ENCODE measurements around the gene CAMTA1. TPM values are rescaled to one million over a fixed set of nuclear protein-coding genes. Genes with fewer than 3 reads are reported as not detected.
"Not testable (repeated sequence)": the region's sequence is repeated elsewhere in the genome, so short reads cannot be mapped to it uniquely, and the experiment has no call there.

The CAMTA1 gene
- total and polyA plus RNA-seq, 4 donors: 18.0 to 93.5 (median 35.8) TPM

- no peak for TF ChIP-seq NR2F2 (IDR thresholded peaks at IDR 0.05)
Measured at GRCh38 chr1:6827630-6828165, 42.4 kb downstream of the CAMTA1 start (continued).

- TF ChIP-seq, protein P1, sequence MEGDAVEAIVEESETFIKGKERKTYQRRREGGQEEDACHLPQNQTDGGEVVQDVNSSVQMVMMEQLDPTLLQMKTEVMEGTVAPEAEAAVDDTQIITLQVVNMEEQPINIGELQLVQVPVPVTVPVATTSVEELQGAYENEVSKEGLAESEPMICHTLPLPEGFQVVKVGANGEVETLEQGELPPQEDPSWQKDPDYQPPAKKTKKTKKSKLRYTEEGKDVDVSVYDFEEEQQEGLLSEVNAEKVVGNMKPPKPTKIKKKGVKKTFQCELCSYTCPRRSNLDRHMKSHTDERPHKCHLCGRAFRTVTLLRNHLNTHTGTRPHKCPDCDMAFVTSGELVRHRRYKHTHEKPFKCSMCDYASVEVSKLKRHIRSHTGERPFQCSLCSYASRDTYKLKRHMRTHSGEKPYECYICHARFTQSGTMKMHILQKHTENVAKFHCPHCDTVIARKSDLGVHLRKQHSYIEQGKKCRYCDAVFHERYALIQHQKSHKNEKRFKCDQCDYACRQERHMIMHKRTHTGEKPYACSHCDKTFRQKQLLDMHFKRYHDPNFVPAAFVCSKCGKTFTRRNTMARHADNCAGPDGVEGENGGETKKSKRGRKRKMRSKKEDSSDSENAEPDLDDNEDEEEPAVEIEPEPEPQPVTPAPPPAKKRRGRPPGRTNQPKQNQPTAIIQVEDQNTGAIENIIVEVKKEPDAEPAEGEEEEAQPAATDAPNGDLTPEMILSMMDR (IDR thresholded peaks at IDR 0.05; ENCODE audit: low read depth, low read length, missing input control): no peak
- no peak for TF ChIP-seq TAF1 (conservative IDR thresholded peaks at IDR 0.05)
- no peak for TF ChIP-seq REST (IDR thresholded peaks at IDR 0.05)
- no peak for TF ChIP-seq MAX (IDR thresholded peaks at IDR 0.05)
- TF ChIP-seq RXRA (IDR thresholded peaks at IDR 0.05): no peak
- TF ChIP-seq, protein P2, sequence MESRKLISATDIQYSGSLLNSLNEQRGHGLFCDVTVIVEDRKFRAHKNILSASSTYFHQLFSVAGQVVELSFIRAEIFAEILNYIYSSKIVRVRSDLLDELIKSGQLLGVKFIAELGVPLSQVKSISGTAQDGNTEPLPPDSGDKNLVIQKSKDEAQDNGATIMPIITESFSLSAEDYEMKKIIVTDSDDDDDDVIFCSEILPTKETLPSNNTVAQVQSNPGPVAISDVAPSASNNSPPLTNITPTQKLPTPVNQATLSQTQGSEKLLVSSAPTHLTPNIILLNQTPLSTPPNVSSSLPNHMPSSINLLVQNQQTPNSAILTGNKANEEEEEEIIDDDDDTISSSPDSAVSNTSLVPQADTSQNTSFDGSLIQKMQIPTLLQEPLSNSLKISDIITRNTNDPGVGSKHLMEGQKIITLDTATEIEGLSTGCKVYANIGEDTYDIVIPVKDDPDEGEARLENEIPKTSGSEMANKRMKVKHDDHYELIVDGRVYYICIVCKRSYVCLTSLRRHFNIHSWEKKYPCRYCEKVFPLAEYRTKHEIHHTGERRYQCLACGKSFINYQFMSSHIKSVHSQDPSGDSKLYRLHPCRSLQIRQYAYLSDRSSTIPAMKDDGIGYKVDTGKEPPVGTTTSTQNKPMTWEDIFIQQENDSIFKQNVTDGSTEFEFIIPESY (IDR thresholded peaks at IDR 0.05): no peak
- TF ChIP-seq YY1 (IDR thresholded peaks at IDR 0.05): no peak
- no peak for TF ChIP-seq EGR1 (IDR thresholded peaks at IDR 0.05; ENCODE audit: low read depth in 2 of 2)
- no peak for TF ChIP-seq JUND (IDR thresholded peaks at IDR 0.05)
- no peak for TF ChIP-seq RAD21 (IDR thresholded peaks at IDR 0.05)
- no peak for TF ChIP-seq GABPA (IDR thresholded peaks at IDR 0.05 in 1 of 2, conservative IDR thresholded peaks at IDR 0.05 in 1 of 2)
- TF ChIP-seq HNF4A (conservative IDR thresholded peaks at IDR 0.05): no peak
- TF ChIP-seq, protein P3, sequence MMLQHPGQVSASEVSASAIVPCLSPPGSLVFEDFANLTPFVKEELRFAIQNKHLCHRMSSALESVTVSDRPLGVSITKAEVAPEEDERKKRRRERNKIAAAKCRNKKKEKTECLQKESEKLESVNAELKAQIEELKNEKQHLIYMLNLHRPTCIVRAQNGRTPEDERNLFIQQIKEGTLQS (IDR thresholded peaks at IDR 0.05): no peak
- TF ChIP-seq NR2F2 (IDR thresholded peaks at IDR 0.05): no peak
- TF ChIP-seq FOXA2 (IDR thresholded peaks at IDR 0.05): no peak
- TF ChIP-seq FOXA1 (IDR thresholded peaks at IDR 0.05): no peak
- no peak for TF ChIP-seq SP1 (IDR thresholded peaks at IDR 0.05)
- Histone ChIP-seq H3K4me3 (ENCODE audit: low read depth in 1 of 3, low read length in 3 of 3) (no peak overlapping the region), H3K4me1 (ENCODE audit: control insufficient read depth in 4 of 4, insufficient read depth in 4 of 4, low read length in 3 of 4) (peaks cover 5 to 27% (median 21%) of the 10 kb centered on the region in 4 donors), H3K36me3 (ENCODE audit: control insufficient read depth in 4 of 4, insufficient read depth in 3 of 4, low read depth in 1 of 4, low read length in 3 of 4) (no peaks in the 10 kb centered on the region), H3K27ac (ENCODE audit: low read depth in 1 of 2, low read length in 2 of 2) (no peak overlapping the region), H3K9me3 (ENCODE audit: control insufficient read depth in 4 of 4, low read length in 3 of 4) (no peaks in the 10 kb centered on the region), H3K27me3 (ENCODE audit: control insufficient read depth in 4 of 4, insufficient read depth in 4 of 4, low read length in 3 of 4) (no peaks in the 10 kb centered on the region), H3K9ac (ENCODE audit: low read depth in 1 of 2, low read length in 2 of 2) (no peak overlapping the region)
- no peak for DNase-seq (ENCODE audit: low spot score)
- WGBS: 79% methylated on average over 1 of the region's 1 CpG
Measured at GRCh38 chr1:6831366-6831765, 46.1 kb downstream of the CAMTA1 start.

GRCh38 chr1:6832006-6832405 is 46.8 kb downstream of the CAMTA1 start:
- peaks cover 5 to 25% (median 18%) of the 10 kb centered on the region in 4 donors for H3K4me1 ChIP-seq (ENCODE audit: control insufficient read depth in 4 of 4, insufficient read depth in 4 of 4, low read length in 3 of 4)
- WGBS: 53% methylated on average over 2 of the region's 2 CpGs
- not testable (repeated sequence) for H3K9ac ChIP-seq (ENCODE audit: low read depth in 1 of 2, low read length in 2 of 2); H3K27ac ChIP-seq (ENCODE audit: low read depth in 1 of 2, low read length in 2 of 2); H3K27me3 ChIP-seq (ENCODE audit: control insufficient read depth in 4 of 4, insufficient read depth in 4 of 4, low read length in 3 of 4); H3K36me3 ChIP-seq (ENCODE audit: control insufficient read depth in 4 of 4, insufficient read depth in 3 of 4, low read depth in 1 of 4, low read length in 3 of 4); DNase-seq (ENCODE audit: low spot score); H3K9me3 ChIP-seq (ENCODE audit: control insufficient read depth in 4 of 4, low read length in 3 of 4); H3K4me3 ChIP-seq (ENCODE audit: low read depth in 1 of 3, low read length in 3 of 3)

Data from liver (tissue), 9 donors.